Measurements from ENCODE around the gene STK10.

Gene STK10

GRCh38 chr5:172166030-172166826, 21.8 kb downstream of the STK10 start:
- Histone ChIP-seq H4K20me1 (ENCODE audit: insufficient read depth, low read length) (peaks cover 87% of the 10 kb centered on the region), H2AFZ (ENCODE audit: low read depth, low read length) (no peak overlapping the region), H3K4me2 (ENCODE audit: low read length) (no peak overlapping the region), H3K9ac (ENCODE audit: low read length) (no peak overlapping the region), H3K27me3 (ENCODE audit: low read depth, low read length) (no peaks in the 10 kb centered on the region), H3K79me2 (ENCODE audit: low read length) (peaks cover 89% of the 10 kb centered on the region), H3K9me3 (ENCODE audit: insufficient read depth, low read length) (no peaks in the 10 kb centered on the region), H3K4me3 (ENCODE audit: low read length) (no peak overlapping the region), H3K27ac (ENCODE audit: low read length) (no peak overlapping the region), H3K4me1 (ENCODE audit: low read length) (0 out of 2 replicates have a peak, but pooled peaks cover 3% of the 10 kb centered on the region), H3K36me3 (replicated peaks; ENCODE audit: low read depth, low read length) (peaks cover 18% of the 10 kb centered on the region)
- TF ChIP-seq EZH2phosphoT487 (IDR thresholded peaks at IDR 0.05; ENCODE audit: low read depth) = no peak
- TF ChIP-seq CTCF (IDR thresholded peaks at IDR 0.05; ENCODE audit: low read depth, low read length) = no peak

GRCh38 chr5:172165465-172165864, 22.6 kb downstream of the STK10 start:
- Histone ChIP-seq H3K4me2 (ENCODE audit: low read length) (no peak overlapping the region), H3K9me3 (ENCODE audit: insufficient read depth, low read length) (no peaks in the 10 kb centered on the region), H3K79me2 (ENCODE audit: low read length) (peaks cover 87% of the 10 kb centered on the region), H3K4me3 (ENCODE audit: low read length) (no peak overlapping the region), H4K20me1 (ENCODE audit: insufficient read depth, low read length) (peaks cover 85% of the 10 kb centered on the region), H3K36me3 (replicated peaks; ENCODE audit: low read depth, low read length) (peaks cover 18% of the 10 kb centered on the region), H3K4me1 (ENCODE audit: low read length) (0 out of 2 replicates have a peak, but pooled peaks cover 3% of the 10 kb centered on the region), H3K27me3 (ENCODE audit: low read depth, low read length) (no peaks in the 10 kb centered on the region), H3K27ac (ENCODE audit: low read length) (no peak overlapping the region), H2AFZ (ENCODE audit: low read depth, low read length) (no peak overlapping the region), H3K9ac (ENCODE audit: low read length) (no peak overlapping the region)
- TF ChIP-seq EZH2phosphoT487 (IDR thresholded peaks at IDR 0.05; ENCODE audit: low read depth) (no peak), CTCF (IDR thresholded peaks at IDR 0.05; ENCODE audit: low read depth, low read length) (no peak)

- H3K9ac ChIP-seq (ENCODE audit: low read length) = no peak overlapping the region
- peaks cover 85% of the 10 kb centered on the region for H3K79me2 ChIP-seq (ENCODE audit: low read length)
- no peaks in the 10 kb centered on the region for H3K9me3 ChIP-seq (ENCODE audit: insufficient read depth, low read length)
- no peak overlapping the region for H3K4me2 ChIP-seq (ENCODE audit: low read length)
- H3K4me3 ChIP-seq (ENCODE audit: low read length) = no peak overlapping the region
- H3K4me1 ChIP-seq (ENCODE audit: low read length) = 0 out of 2 replicates have a peak, but pooled peaks cover 3% of the 10 kb centered on the region
- no peak overlapping the region for H2AFZ ChIP-seq (ENCODE audit: low read depth, low read length)
- no peak overlapping the region for H3K27ac ChIP-seq (ENCODE audit: low read length)
- peaks cover 13% of the 10 kb centered on the region for H3K36me3 ChIP-seq (replicated peaks; ENCODE audit: low read depth, low read length)
- H4K20me1 ChIP-seq (ENCODE audit: insufficient read depth, low read length) = peaks cover 81% of the 10 kb centered on the region
- H3K27me3 ChIP-seq (ENCODE audit: low read depth, low read length) = no peaks in the 10 kb centered on the region
- TF ChIP-seq EZH2phosphoT487 (IDR thresholded peaks at IDR 0.05; ENCODE audit: low read depth) = no peak
Observed at GRCh38 chr5:172164769-172165212, 23.2 kb downstream of the STK10 start.

- H3K27ac ChIP-seq (ENCODE audit: low read length) = no peak overlapping the region
- peaks cover 17% of the 10 kb centered on the region for H3K36me3 ChIP-seq (replicated peaks; ENCODE audit: low read depth, low read length)
- no peak overlapping the region for H2AFZ ChIP-seq (ENCODE audit: low read depth, low read length)
- no peak overlapping the region for H3K4me2 ChIP-seq (ENCODE audit: low read length)
- H3K9ac ChIP-seq (ENCODE audit: low read length) = no peak overlapping the region
- H3K4me3 ChIP-seq (ENCODE audit: low read length) = no peak overlapping the region
- TF ChIP-seq CTCF (IDR thresholded peaks at IDR 0.05; ENCODE audit: low read depth, low read length) = no peak
- no peak for TF ChIP-seq EZH2phosphoT487 (IDR thresholded peaks at IDR 0.05; ENCODE audit: low read depth)
- peaks cover 3% of the 10 kb centered on the region; the same call in 1 of the 2 replicates for H3K4me1 ChIP-seq (ENCODE audit: low read length)
- peaks cover 75% of the 10 kb centered on the region for H4K20me1 ChIP-seq (ENCODE audit: insufficient read depth, low read length)
- no peaks in the 10 kb centered on the region for H3K27me3 ChIP-seq (ENCODE audit: low read depth, low read length)
- no peaks in the 10 kb centered on the region for H3K9me3 ChIP-seq (ENCODE audit: insufficient read depth, low read length)
- peaks cover 74% of the 10 kb centered on the region for H3K79me2 ChIP-seq (ENCODE audit: low read length)
Observed at GRCh38 chr5:172163346-172163745, 24.7 kb downstream of the STK10 start.

Data from OCI-LY3 (cell line).